GM10248 (cell line): ENCODE results near the gene AMER2.

Experiments used
- CTCF ChIA-PET: fragments of 300-600 bp; sonication (Branson Sonifier 250); formaldehyde crosslinking; extraction: SDS; loops from one replicate; lab custom pipeline; 2021; ENCODE audit warnings: antibody characterized with exemption; lab: Yijun Ruan, JAX
- POLR2A ChIA-PET: fragments of 350-650 bp; sonication (Branson Sonifier 250); formaldehyde crosslinking; extraction: SDS; loops from one replicate; lab custom pipeline; 2020; ENCODE audit warnings: antibody characterized with exemption; lab: Yijun Ruan, JAX
- DNase-seq: peaks from one replicate; pipeline ENCODE4 v3.0.0; 2012; ENCODE audit errors: extremely low spot score
- TF ChIP-seq, protein P1 (sequence below): IDR thresholded peaks from 2 replicates; pipeline ENCODE4 v1.5.1; 2012; ENCODE audit warnings: mild to moderate bottlenecking, low read depth; ENCODE audit errors: extremely low read depth, missing control alignments, control extremely low read depth

AMER2 gene

DNA sequence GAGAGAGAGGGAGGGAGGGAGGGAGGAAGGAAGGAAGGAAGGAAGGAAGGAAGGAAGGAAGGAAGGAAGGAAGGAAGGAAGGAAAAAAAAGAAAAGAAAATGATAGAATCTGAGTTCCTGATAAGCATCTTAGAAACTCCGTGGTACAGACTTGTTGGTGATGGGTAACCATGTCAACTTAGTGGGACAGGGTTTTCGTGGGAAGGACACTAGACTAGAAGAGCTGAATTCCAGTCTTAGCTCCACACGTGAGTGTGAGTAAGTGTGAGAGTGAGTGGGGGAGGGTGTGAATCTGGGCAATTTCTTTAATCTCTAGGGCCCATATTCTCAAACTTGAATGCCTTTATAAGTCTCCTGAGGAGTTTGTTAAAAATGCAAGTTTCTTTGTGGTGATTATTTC lies 41.1 kb downstream of the AMER2 start:
- CTCF ChIA-PET, result interaction anchor here (1.4 to 4.8 kb wide), 4 partner anchors 11 to 23 kb away, joined by 3 to 25 read pairs (median 9); no protein-coding TSS in a partner anchor

DNA sequence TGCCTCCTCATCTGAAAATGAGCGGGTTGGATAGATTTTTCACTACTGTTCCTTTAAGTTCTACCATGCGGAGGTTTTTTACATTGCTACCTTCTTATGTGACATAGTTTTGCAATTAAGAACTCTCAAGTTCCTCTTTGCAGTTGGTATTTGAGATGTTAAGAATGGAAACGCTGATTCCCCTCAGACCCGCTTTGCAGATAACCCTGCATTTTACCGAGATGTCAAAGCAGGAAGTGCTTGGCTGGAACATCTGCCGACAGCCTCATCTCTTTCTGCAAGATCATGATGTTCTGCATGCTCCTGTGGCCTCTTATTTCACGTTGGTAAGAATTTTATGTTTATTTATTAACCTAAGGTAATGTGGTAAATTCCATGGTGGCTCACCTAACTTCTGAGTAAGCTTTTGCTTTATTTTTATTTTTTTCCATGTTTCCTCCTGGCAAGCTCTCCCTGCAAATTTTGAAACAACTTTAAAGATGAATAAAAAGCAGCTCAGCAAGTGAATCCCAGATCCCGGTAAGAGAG lies 53.6 kb downstream of the AMER2 start:
- CTCF ChIA-PET, result interaction anchor here (1.3 to 3.8 kb wide), 2 partner anchors 14 to 123 kb away, joined by 3 to 14 read pairs; no protein-coding TSS in a partner anchor
- POLR2A ChIA-PET, result no interaction called here
- TF ChIP-seq, protein P1, sequence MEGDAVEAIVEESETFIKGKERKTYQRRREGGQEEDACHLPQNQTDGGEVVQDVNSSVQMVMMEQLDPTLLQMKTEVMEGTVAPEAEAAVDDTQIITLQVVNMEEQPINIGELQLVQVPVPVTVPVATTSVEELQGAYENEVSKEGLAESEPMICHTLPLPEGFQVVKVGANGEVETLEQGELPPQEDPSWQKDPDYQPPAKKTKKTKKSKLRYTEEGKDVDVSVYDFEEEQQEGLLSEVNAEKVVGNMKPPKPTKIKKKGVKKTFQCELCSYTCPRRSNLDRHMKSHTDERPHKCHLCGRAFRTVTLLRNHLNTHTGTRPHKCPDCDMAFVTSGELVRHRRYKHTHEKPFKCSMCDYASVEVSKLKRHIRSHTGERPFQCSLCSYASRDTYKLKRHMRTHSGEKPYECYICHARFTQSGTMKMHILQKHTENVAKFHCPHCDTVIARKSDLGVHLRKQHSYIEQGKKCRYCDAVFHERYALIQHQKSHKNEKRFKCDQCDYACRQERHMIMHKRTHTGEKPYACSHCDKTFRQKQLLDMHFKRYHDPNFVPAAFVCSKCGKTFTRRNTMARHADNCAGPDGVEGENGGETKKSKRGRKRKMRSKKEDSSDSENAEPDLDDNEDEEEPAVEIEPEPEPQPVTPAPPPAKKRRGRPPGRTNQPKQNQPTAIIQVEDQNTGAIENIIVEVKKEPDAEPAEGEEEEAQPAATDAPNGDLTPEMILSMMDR, result no peak
- DNase-seq, result no peak

More for the DNA sequence above, 41.1 kb downstream of the AMER2 start:
- TF ChIP-seq, protein P1, result no peak
- POLR2A ChIA-PET, result no interaction called here
- no peak for DNase-seq

DNA sequence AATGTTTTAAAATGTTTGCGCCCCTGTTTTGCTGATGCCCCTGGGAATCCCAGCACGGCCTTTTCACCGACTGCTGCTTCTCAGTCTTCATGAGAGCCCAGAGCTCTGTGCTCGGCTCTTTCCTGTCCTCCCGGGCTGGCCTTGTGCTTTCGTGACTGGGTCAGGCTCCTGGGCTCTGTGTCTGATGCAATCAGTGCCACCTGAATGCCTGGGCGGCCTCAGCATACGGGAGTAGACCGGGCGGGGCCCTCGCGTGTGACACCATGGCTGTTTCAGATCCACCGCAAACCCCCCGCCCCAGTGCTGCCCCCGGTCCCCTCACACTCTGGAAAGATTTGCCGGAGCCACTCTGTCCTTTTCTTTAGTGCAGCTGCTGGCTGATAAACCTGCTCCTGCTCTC lies 54.8 kb downstream of the AMER2 start:
- ChIA-PET CTCF (interaction anchor here (1.2 to 1.3 kb wide), 2 partner anchors 80 to 122 kb away, joined by 3 read pairs; no protein-coding TSS in a partner anchor), POLR2A (no interaction called here)
- DNase-seq, result no peak
- TF ChIP-seq, protein P1, result no peak

DNA sequence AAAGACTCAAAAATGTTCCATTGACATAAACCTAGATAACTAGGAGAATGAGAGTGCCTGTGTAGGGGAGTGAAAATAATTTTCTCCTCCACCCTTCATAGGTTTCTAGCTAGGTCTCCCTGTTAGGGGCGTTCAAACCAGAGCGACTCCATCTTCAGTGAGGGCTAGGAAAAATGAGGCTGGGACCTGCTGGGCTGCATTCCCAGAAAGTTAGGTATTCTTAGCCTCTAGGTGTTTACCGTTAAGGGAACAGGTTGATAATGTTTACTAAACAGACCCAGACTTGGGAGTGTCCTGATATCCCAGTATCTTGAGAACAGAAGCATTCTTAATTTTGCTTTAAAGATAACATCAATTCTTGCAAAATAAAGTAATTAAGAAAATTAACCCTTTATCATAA lies 56.0 kb downstream of the AMER2 start:
- TF ChIP-seq, protein P1, result no peak
- POLR2A ChIA-PET, result no interaction called here
- CTCF ChIA-PET, result interaction anchor here (1.0 kb wide), 1 partner anchor 16 kb away, joined by 3 read pairs; no protein-coding TSS in a partner anchor
- DNase-seq, result no peak

DNA sequence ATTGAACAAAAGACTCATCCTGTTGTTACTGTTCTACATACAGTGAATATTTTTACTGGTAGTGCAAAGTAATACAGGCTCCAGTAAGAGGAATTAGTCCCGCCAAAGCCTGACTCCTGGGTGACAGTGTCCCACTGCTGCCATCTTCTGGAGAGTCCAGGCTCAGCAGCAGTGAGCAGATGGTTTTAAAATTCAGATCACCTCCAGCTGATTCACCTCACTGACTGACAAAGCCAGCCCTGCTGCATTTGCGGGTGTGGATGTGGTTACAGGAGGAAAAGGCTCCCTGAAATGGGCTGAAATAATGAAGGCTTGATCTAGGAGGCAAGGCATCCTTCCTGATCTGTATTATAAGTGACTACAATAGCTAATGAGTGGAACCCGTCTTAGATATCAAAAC lies 57.9 kb downstream of the AMER2 start:
- peak; percentile 79 for DNase-seq
- CTCF ChIA-PET, result interaction anchor here (0.6 to 5.1 kb wide), 42 partner anchors 9 to 273 kb away, joined by 3 to 41 read pairs (median 4); partner anchors contain the start of gene PABPC3

DNA sequence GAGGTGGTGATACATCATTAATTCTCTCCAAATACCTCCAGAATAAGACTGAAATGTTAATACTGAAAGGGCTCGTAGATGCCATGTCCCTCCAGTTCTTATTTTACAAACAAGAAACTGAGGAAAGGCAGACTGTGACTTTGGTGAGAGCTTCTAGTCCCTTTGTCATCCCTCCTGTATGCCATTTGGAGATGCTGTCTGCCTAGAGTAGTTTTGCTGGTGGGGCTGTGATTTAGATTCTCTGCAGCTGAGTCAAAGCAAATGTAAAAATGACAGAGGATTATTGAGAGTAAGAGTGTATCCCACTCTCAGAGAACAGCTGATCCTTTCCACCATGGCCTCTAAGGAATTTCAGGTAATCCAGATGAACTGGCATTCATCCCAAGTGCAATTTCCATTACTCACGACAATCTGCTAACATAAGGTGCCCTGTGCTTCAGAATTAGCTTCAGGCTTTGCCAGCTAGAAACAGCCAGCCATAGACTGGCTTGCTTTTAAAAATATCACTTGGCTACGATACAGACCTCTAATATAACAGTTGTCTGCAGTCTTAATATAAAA lies 59.3 kb downstream of the AMER2 start:
- CTCF ChIA-PET, result interaction anchor here (0.8 to 5.1 kb wide), 19 partner anchors 9 to 121 kb away, joined by 3 to 41 read pairs (median 5); partner anchors contain the start of gene PABPC3
- no peak for DNase-seq
- TF ChIP-seq, protein P1, result no peak
- POLR2A ChIA-PET, result no interaction called here

More for the DNA sequence above, 57.9 kb downstream of the AMER2 start:
- TF ChIP-seq, protein P1, result peak; percentile 96
- POLR2A ChIA-PET, result no interaction called here
